Esophagus muscularis mucosa (tissue), 4 donors: ENCODE data around the gene DYNLT2. TPM values are rescaled to one million over a fixed set of nuclear protein-coding genes. Genes with fewer than 3 reads are reported as not detected.

Experiments used
- DNase-seq: peaks from one replicate; pipeline ENCODE4 v3.0.0-alpha.2; 2017; ENCODE audit errors: extremely low spot score
- H3K27ac ChIP-seq, 4 donors: fragments of 200-600 bp; sonication (generic); replicated peaks in 1 of 4; 1 replicate in 3 of 4; 2 replicates in 1 of 4; pipeline ENCODE4 v1.5.1; 2016 to 2019; ENCODE audit warnings: mild to moderate bottlenecking in 1 of 4
- H3K27me3 ChIP-seq, 4 donors: fragments of 200-600 bp; sonication (generic); one replicate each; pipeline versions ENCODE4 v1.5.1 to v1.6.0; 2016 to 2019
- H3K36me3 ChIP-seq, 4 donors: fragments of 200-600 bp; sonication (generic); one replicate each; pipeline ENCODE4 v1.5.1; 2016 to 2019
- H3K4me1 ChIP-seq, 4 donors: fragments of 200-600 bp; sonication (generic); one replicate each; pipeline ENCODE4 v1.5.1; 2016 to 2019
- H3K4me3 ChIP-seq, 4 donors: fragments of 200-600 bp; sonication (generic); 1 replicate in 2 of 4; 2 replicates in 2 of 4; pipeline ENCODE4 v1.5.1; 2016 to 2019; ENCODE audit warnings: mild to moderate bottlenecking in 4 of 4, moderate library complexity in 1 of 4
- H3K9me3 ChIP-seq, 4 donors: fragments of 200-600 bp; sonication (generic); 1 replicate in 3 of 4; 2 replicates in 1 of 4; pipeline ENCODE4 v1.5.1; 2016 to 2019
- CTCF ChIP-seq, 3 experiments: fragments of 200-600 bp in 2 of 3; fragments of 450-650 bp in 1 of 3; sonication (generic) in 2 of 3; IDR thresholded peaks; one replicate each; pipeline ENCODE4 v1.5.1; 2017 to 2019; ENCODE audit warnings: antibody characterized with exemption in 3 of 3, mild to moderate bottlenecking in 2 of 3, moderate library complexity in 1 of 3
- EP300 ChIP-seq: sonication (generic); formaldehyde crosslinking; IDR thresholded peaks from one replicate; pipeline ENCODE4 v1.6.1; 2017; ENCODE audit warnings: antibody characterized with exemption
- POLR2A ChIP-seq: fragments of 450-650 bp; IDR thresholded peaks from one replicate; pipeline ENCODE4 v1.6.1; 2017; ENCODE audit warnings: antibody characterized with exemption, moderate library complexity, mild to moderate bottlenecking, low read depth
- POLR2AphosphoS5 ChIP-seq, 2 donors: sonication (generic); formaldehyde crosslinking; IDR thresholded peaks; one replicate each; pipeline ENCODE4 v1.6.1; 2017; ENCODE audit warnings: antibody characterized with exemption in 2 of 2
- WGBS: methylation state at CpG from one replicate; pipeline ENCODE4 v1.1.5; 2018; 5-methylcytosine and 5-hydroxymethylcytosine counted together
- intact Hi-C: fragments of 100-400 bp; cut with DNase I; formaldehyde crosslinking; loops from one replicate; pipeline ENCODE4 v1.15.1; 2023
- total RNA-seq, 4 donors: library from RNA; depleted of rRNA; stranded (reverse); fragments of >200 nt; gene quantifications; one replicate each; pipeline versions ENCODE4 v1.1.0 to v1.2.1, GENCODE V29; 2016

The DYNLT2 gene
- total RNA-seq, 4 donors from 2014 or later = 0.57 to 3.3 (median 1.5) TPM

GRCh38 chr6:169776379-169776778 lies 25.0 kb upstream of the DYNLT2 start:
- 96% methylated on average over 13 of the region's 13 CpGs for WGBS
- H3K27me3 ChIP-seq = no peaks in the 10 kb centered on the region
- H3K4me3 ChIP-seq = no peak overlapping the region
- no peaks in the 10 kb centered on the region for H3K9me3 ChIP-seq
- H3K4me1 ChIP-seq = peaks cover 0 to 3% (median 0%) of the 10 kb centered on the region in 4 donors
- intact Hi-C loops = no loop called here
- peaks cover 28 to 94% (median 80%) of the 10 kb centered on the region in 4 donors for H3K36me3 ChIP-seq
- DNase-seq = peak; percentile 55
- TF ChIP-seq POLR2AphosphoS5 (IDR thresholded peaks at IDR 0.05) (no peak), CTCF (IDR thresholded peaks at IDR 0.05) (no peak), EP300 (no peak), POLR2A (no peak)
- no peak overlapping the region for H3K27ac ChIP-seq

GRCh38 chr6:169775321-169775720 lies 23.9 kb upstream of the DYNLT2 start:
- Histone ChIP-seq H3K36me3 (peaks cover 27 to 94% (median 83%) of the 10 kb centered on the region in 4 donors), H3K27ac (no peak overlapping the region), H3K4me1 (no peaks in the 10 kb centered on the region), H3K4me3 (no peak overlapping the region), H3K9me3 (no peaks in the 10 kb centered on the region), H3K27me3 (no peaks in the 10 kb centered on the region)
- intact Hi-C loops = no loop called here
- whole genome bisulfite sequencing = 92% methylated on average over 10 of the region's 10 CpGs
- TF ChIP-seq CTCF (IDR thresholded peaks at IDR 0.05) = no peak
- no peak for TF ChIP-seq EP300
- TF ChIP-seq POLR2AphosphoS5 (IDR thresholded peaks at IDR 0.05) = no peak
- TF ChIP-seq POLR2A = no peak
- peak; percentile 87 for DNase-seq

- DNase-seq = peak; percentile 70
- Histone ChIP-seq H3K9me3 (no peaks in the 10 kb centered on the region), H3K27ac (no peak overlapping the region), H3K36me3 (peaks cover 22 to 93% (median 81%) of the 10 kb centered on the region in 4 donors), H3K4me3 (no peak overlapping the region), H3K27me3 (no peaks in the 10 kb centered on the region), H3K4me1 (no peaks in the 10 kb centered on the region)
- TF ChIP-seq EP300 (no peak), CTCF (IDR thresholded peaks at IDR 0.05) (no peak), POLR2AphosphoS5 (IDR thresholded peaks at IDR 0.05) (no peak), POLR2A (no peak)
- intact Hi-C loops = no loop called here
- WGBS = 97% methylated on average over 8 of the region's 9 CpGs
These were observed 23.0 kb upstream of the DYNLT2 start for GRCh38 chr6:169774347-169774746.

GRCh38 chr6:169766921-169767736 lies 15.8 kb upstream of the DYNLT2 start:
- WGBS = 94% methylated on average over 13 of the region's 13 CpGs
- H3K36me3 ChIP-seq = peaks cover 21 to 93% (median 74%) of the 10 kb centered on the region in 4 donors
- peak; percentile 74 for DNase-seq
- H3K9me3 ChIP-seq = no peaks in the 10 kb centered on the region
- H3K4me1 ChIP-seq = peaks cover 0 to 9% (median 4%) of the 10 kb centered on the region in 4 donors
- intact Hi-C loops = no loop called here
- no peaks in the 10 kb centered on the region for H3K27me3 ChIP-seq
- no peak overlapping the region for H3K27ac ChIP-seq
- TF ChIP-seq CTCF (IDR thresholded peaks at IDR 0.05) (no peak), POLR2AphosphoS5 (IDR thresholded peaks at IDR 0.05) (no peak), EP300 (no peak), POLR2A (no peak)
- no peak overlapping the region for H3K4me3 ChIP-seq
